GM19372 (cell line): ENCODE results near the gene CADM1.

Experiments used
- ATAC-seq: cut with Tn5 transposase; IDR thresholded peaks from one replicate; pipeline ENCODE4 v1.9.1; 2021; ENCODE audit warnings: mild to moderate bottlenecking, low read depth, moderate library complexity; ENCODE audit not compliant: unreplicated experiment

CADM1 gene

GRCh38 chr11:115257678-115258077, 246.5 kb downstream of the CADM1 start:
- ATAC-seq: no peak

DNA sequence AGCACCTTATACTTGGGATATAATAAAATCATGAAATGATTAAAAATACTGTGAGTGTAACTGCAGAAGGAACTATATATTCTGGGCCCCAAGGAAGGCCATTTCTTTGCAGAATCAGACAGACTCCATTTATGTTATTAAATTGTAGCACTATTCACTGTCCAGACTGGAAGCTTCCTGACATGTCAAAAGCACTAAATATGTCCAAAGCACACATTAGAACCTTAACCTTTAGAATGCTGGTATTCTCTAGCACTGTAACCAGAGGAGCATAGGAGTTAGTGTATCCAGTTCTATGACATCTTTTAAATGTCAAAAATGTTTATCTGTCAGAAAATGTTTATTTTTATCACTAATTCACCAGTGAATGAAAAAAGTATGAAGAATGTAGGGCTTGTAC, 246.9 kb downstream of the CADM1 start:
- no peak for ATAC-seq

DNA sequence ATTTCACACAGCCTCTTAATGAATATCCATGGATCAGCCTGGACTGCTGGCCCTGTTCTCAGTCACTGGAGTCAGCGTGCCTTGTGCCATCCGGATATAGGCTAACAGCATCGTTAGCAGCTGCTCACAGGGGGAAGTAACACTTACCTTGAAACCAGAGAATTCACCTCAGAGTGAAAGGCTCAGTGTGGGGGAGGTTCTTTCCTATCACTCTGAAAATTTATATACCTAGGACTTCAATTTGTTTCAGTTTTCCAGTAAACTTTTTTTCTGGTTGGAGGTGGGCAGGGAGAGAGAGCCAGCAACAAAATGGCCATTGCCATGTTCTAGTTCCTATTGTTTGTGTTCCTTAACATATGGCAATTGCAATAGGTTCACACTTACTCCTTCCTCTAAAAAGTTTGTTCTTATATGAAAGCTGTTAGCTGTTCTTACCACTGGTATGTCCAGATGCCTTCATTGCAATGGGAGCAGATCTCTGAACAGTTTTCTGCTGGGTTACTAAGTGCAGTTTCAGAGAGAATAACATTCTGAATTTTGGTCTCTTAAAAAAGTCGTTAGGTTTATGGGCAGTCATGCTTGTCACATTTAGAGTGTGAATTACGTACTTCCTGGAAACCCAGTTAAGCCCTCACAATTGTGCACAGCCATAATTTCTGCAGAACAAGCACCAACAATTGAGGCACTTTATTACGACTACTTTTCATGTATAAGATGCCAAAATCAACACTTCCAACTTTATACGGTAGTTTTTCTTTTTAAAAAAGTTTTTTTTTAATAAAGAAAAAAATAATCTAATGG, 247.6 kb downstream of the CADM1 start:
- peak; percentile 93 for ATAC-seq

DNA sequence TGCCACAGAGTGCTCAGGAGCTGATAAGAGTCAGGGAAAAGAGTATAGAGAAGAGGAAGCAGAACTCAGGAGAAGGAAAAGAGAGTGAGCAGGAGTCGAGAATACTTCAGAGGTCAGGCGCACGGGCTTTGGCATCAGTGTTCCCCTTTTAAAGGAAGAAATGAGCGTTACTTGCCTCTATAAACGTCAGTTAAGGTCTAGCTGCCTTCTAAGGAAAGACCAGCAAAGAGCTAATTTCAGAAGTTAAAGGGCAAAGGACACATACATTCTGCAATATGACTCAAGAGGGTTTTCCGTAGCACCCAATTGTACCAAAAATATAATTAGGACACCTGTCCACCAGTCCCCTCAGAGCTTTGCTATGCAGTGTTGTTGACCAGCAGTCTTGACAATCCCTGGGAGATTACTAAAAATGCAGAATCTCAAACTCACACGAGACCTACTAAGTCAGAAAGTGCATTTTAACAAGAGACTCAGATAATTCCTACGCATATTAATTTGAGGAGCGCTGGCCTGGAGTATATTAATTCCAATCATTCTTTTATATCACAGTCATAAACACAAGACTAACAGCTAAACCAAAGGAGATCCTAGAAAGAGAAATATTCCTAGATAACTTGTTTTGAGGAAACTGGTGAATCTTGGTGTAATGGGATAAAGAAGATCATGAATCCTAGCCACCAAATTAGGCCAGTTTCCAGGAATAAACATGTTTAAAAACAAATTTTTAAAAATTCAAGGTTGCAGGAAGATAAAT, 249.0 kb downstream of the CADM1 start:
- ATAC-seq: no peak

- no peak for ATAC-seq
These were observed 253.1 kb downstream of the CADM1 start for GRCh38 chr11:115251126-115251525.

DNA sequence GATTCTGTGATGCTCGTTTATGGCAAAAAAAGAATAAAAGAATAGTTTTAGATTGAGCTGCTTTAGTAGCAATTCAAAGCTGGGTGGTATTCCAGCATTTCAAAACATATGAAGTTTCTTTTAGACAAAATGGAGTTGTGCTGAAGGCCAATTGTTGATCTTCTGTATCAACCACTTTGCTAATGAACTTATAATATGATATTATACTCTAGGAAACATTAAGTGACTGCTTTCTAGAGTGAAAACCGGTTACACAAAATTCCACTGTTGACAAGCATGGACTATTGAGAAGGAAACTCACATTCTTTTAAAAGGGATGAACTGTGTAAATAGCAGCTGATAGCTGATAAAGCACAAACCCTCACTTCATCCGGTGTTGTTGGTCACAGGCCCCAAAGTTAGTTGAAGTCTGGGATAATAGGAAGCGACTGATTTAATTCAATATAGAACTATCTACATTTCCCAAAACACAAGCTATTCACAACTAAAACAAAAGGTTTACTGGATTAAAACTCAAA, 255.1 kb downstream of the CADM1 start:
- ATAC-seq: no peak

DNA sequence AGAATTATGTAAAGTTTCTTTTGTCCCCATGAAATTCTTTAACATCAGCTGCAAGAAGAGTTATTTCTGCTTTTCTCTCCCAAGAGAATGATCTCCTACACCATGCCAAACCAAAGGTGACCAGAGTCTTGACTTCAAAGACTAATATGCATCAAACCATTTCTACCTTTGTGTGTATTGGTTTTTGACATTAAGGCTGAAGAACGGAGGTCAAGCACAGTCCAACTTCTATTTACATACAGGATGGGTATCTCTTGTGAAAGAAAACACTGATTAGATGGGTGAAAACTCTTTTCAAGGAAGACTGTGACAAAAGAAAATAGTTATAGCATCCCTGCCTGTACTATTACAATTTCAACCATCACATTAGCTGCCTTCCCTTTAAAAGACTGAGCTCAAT, 256.3 kb downstream of the CADM1 start:
- ATAC-seq: no peak

- ATAC-seq: no peak
These were observed 256.9 kb downstream of the CADM1 start for GRCh38 chr11:115247361-115247760.

GRCh38 chr11:115244758-115245157, 259.5 kb downstream of the CADM1 start:
- no peak for ATAC-seq

DNA sequence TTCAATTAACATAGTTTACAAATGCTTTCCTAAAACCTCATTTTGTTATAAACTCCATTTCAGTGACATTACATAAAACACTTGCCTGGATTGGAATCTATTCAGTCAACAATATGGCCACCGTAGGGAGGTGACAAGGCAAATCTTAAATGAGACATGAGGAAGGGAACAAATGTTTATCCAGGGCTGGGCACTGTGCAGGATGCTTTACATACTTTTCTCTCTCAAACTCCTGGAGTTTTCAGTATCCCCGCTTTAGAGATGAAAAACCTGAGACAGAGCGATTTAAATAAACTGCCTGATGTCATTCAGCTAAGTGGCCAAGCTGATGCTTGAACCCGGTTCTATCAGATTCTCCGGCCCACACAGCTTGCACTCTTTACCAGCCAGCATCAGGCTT, 259.9 kb downstream of the CADM1 start:
- ATAC-seq: no peak

- ATAC-seq: no peak
These were observed 261.2 kb downstream of the CADM1 start for GRCh38 chr11:115242982-115243381.

DNA sequence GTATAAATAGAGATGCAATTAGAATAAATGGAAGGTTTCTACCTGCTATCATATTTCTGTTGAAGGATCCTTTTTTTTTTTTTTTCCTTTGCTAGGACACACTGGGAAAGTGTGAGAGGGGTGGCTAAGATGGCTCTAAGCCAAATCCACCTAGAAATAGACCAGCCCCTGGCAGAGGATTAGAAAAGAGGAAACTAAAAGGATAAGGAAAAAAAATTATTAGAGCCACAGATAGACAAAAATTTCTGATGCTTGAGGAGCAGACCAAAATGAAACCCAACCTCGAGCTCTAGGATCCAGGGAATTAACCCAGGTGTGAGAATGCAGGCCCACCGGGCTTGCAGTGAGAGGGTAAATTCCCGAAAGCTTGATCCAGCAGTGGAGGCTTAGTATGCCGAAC, 262.3 kb downstream of the CADM1 start:
- no peak for ATAC-seq

- ATAC-seq: no peak
These were observed 265.4 kb downstream of the CADM1 start for GRCh38 chr11:115238791-115239190.

DNA sequence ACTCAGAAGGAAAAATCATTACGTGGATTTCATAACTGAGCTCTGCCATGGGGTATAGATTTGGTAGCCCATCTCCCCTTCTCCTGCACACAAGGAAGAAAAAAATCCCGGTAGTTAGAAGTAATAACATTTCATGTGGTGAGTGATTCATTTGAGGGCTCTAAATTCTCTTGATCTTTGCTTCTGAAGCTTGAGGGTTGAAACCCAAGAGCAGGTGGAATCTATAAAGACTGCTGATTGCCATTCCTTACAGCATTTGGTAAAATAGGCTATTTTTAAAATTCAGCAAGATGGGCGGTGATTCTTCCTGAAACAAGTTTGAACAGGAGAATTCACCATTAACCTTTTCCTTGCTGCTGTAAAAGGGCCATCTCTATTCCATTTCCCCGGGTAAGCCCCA, 266.1 kb downstream of the CADM1 start:
- no peak for ATAC-seq

DNA sequence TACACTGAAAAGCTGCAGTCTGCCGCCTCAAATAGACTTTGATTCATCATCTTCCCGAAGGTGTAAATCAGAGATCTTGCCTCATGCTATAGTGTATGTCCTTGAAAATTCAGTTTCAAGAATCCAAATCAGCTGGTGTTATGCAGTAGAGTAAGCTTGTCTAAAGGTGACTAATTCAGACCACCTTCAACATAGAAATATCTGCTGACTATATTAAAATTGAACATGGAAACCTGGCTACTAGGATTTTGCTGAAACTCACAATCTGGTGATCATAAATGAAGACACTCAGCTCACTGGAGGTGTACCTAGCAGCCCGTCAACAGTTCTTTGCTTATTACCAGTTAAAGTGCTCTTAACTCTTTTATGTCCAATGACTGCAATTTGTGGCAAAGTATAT, 266.6 kb downstream of the CADM1 start:
- ATAC-seq: no peak

- ATAC-seq: no peak
These were observed 269.4 kb downstream of the CADM1 start for GRCh38 chr11:115234794-115235193.

- ATAC-seq: no peak
These were observed 277.7 kb downstream of the CADM1 start for GRCh38 chr11:115226556-115226955.

DNA sequence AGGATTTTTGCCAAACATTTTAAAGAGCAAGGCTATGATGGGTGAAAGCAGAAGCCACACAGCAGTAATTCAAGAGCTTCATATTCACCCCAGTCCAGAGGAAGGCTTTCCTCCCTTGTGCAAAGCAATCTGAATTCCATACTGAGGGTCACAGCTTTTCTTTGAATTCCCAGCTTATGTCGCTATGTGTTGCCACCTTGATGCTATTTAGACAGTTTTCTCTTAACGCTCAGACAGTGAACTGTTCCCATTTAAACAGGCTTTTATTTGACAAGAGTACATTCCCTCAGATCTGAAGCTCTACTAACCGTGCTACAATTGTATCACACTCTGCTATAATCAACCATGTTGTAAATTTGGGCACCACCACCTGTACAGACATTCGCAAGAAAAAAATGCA, 279.7 kb downstream of the CADM1 start:
- ATAC-seq: no peak

DNA sequence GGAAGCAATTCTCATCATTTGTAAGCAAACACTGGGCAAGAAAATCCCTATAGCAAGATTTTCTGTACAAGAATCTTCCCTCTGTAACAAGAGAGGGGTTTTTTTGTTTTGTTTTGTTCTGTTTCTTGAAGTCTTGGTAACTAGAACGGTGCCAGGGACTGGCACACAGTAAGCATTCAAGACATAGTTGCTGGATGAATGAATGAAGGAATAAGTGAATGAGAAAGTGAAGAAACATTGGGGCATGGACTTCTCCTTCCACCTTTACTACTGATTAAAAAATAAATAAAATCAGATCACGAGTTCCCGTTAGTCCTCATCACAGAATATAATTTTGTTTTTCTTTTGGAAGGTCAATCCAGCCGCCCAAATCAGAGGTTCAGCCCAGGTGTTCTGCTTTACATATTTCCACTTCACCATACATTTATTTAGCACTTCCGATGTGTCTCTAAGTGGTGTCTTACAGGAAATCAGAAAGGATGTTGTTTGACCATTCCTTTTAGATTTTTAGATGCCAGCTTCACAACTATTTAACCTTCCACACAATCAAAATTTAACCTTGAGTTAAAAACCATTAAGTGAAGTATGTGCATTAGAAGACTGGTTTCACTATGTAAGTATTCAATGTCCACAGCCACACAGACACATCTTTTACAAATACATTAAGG, 281.2 kb downstream of the CADM1 start:
- ATAC-seq: peak; percentile 34

DNA sequence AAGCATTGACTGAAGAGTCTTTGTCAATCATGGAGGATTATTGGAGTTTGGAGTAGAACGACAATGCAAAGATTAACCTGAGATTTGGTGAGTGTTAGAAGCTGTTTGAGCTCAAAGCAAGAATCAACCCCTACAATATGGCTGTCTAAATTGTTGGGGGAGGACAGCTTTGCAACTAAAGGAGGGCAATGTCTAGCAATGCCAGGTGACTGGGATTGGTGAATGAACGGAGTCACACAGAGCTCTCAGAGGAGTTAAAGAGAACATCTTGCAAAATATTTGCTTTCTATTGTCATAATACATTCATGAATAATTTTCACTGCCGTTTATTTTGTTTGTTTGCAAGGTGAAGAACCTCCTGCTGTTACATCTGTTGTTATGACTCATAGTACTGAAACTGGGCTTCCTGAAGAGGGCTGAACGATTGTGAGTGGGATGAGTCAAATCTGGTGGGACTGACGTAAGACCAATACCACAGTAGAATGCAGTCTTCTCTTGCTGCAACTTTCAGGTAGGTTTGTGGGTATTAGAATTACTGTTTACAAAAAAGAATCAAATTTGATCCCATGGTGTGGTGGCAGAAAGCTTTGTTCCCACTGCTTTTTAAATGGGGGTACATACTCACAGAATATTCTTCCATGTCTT, 281.9 kb downstream of the CADM1 start:
- ATAC-seq: peak; percentile 88
